Activated CD8-positive, alpha-beta memory T cell treated with anti-CD3 and anti-CD28 coated beads, Interleukin-2, amount 50 U/mL, for 48 hours (primary cell): ENCODE measurements around the gene DUSP6.
A peak's percentile ranks its signal among the peaks of the same experiment; 100 is the strongest.

Experiments
- DNase-seq: peaks from one replicate; pipeline ENCODE4 v3.0.0-alpha.2; 2020

DUSP6 gene

GRCh38 chr12:89352492-89353187 is at the start of gene DUSP6:
DUSP6 (minus strand) TSS chr12:89352501; CDS start chr12:89352039, 462 bp downstream.
- peak; percentile 90 for DNase-seq

GRCh38 chr12:89401433-89402058 is 49.2 kb upstream of the DUSP6 start:
- no peak for DNase-seq

- no peak for DNase-seq
These were observed 48.1 kb upstream of the DUSP6 start for GRCh38 chr12:89400415-89400814.

GRCh38 chr12:89395712-89396111 is 43.4 kb upstream of the DUSP6 start:
- no peak for DNase-seq

GRCh38 chr12:89393551-89394121 is 41.3 kb upstream of the DUSP6 start:
- DNase-seq: no peak

GRCh38 chr12:89392391-89392790 is 40.1 kb upstream of the DUSP6 start:
- DNase-seq: no peak

- DNase-seq: no peak
These were observed 39.5 kb upstream of the DUSP6 start for GRCh38 chr12:89391726-89392336.

- DNase-seq: no peak
These were observed 38.7 kb upstream of the DUSP6 start for GRCh38 chr12:89390802-89391673.

GRCh38 chr12:89389755-89390661 is 37.7 kb upstream of the DUSP6 start:
- no peak for DNase-seq

- no peak for DNase-seq
These were observed 33.8 kb upstream of the DUSP6 start for GRCh38 chr12:89386138-89386537.

- no peak for DNase-seq
These were observed 32.5 kb upstream of the DUSP6 start for GRCh38 chr12:89384807-89385206.

- no peak for DNase-seq
These were observed 31.9 kb upstream of the DUSP6 start for GRCh38 chr12:89384050-89384758.

GRCh38 chr12:89383235-89384049 is 31.1 kb upstream of the DUSP6 start:
- no peak for DNase-seq

- no peak for DNase-seq
These were observed 30.0 kb upstream of the DUSP6 start for GRCh38 chr12:89382328-89382727.

GRCh38 chr12:89379839-89380467 is 27.7 kb upstream of the DUSP6 start:
- no peak for DNase-seq

GRCh38 chr12:89379148-89379838 is 27.0 kb upstream of the DUSP6 start:
- no peak for DNase-seq

GRCh38 chr12:89376844-89377243 is 24.5 kb upstream of the DUSP6 start:
- DNase-seq: no peak

GRCh38 chr12:89376202-89376529 is 23.9 kb upstream of the DUSP6 start:
- no peak for DNase-seq
